Measurements from ENCODE around the gene TXN2. TPM values are rescaled to one million over a fixed set of nuclear protein-coding genes. Genes with fewer than 3 reads are reported as not detected.

The TXN2 gene
- total RNA-seq, 4 donors from 2014 or later: 34.9 to 56.5 (median 47.2) TPM

- Histone ChIP-seq H3K9me3 (no peaks in the 10 kb centered on the region), H3K36me3 (peaks cover 0 to 7% (median 0%) of the 10 kb centered on the region in 4 donors), H3K4me3 (no peak overlapping the region), H3K27ac (replicated peaks in 1 of 4) (peak overlapping the region; percentile 89 to 97 (median 92)), H3K27me3 (no peaks in the 10 kb centered on the region), H3K4me1 (peaks cover 77 to 87% (median 82%) of the 10 kb centered on the region in 4 donors)
- TF ChIP-seq CTCF (IDR thresholded peaks at IDR 0.05) (no peak), POLR2AphosphoS5 (IDR thresholded peaks at IDR 0.05) (no peak), EP300 (IDR thresholded peaks at IDR 0.05) (no peak), POLR2A (IDR thresholded peaks at IDR 0.05; ENCODE audit: low read depth) (no peak)
- intact Hi-C loops (cut with DNase I): loop anchor here (5.0 kb wide), 2 partner anchors 77 to 137 kb away; partner anchors contain the start of gene MYH9
- WGBS: 70% methylated on average over 12 of the region's 20 CpGs
- DNase-seq (ENCODE audit: extremely low spot score): no peak
These were observed 16.7 kb downstream of the TXN2 start for GRCh38 chr22:36464715-36465231.

GRCh38 chr22:36463783-36464184 lies 17.7 kb downstream of the TXN2 start:
- Histone ChIP-seq H3K4me3 (no peak overlapping the region), H3K36me3 (peaks cover 0 to 7% (median 0%) of the 10 kb centered on the region in 4 donors), H3K27ac (replicated peaks in 1 of 4) (peak overlapping the region; percentile 89 to 97 (median 92)), H3K4me1 (peaks cover 68 to 77% (median 72%) of the 10 kb centered on the region in 4 donors), H3K27me3 (no peaks in the 10 kb centered on the region), H3K9me3 (no peaks in the 10 kb centered on the region)
- no peak for DNase-seq (ENCODE audit: extremely low spot score)
- intact Hi-C loops (cut with DNase I): no loop called here
- no CpG with 5 or more reads among the region's 17 CpGs for WGBS
- TF ChIP-seq POLR2A (IDR thresholded peaks at IDR 0.05; ENCODE audit: low read depth): no peak
- peak; percentile 54 for TF ChIP-seq EP300 (IDR thresholded peaks at IDR 0.05)
- peak; percentile 69 to 71 for TF ChIP-seq POLR2AphosphoS5 (IDR thresholded peaks at IDR 0.05)
- no peak for TF ChIP-seq CTCF (IDR thresholded peaks at IDR 0.05)

GRCh38 chr22:36461665-36462649 lies 19.5 kb downstream of the TXN2 start:
- Histone ChIP-seq H3K4me1 (peaks cover 68 to 75% (median 72%) of the 10 kb centered on the region in 4 donors), H3K27ac (replicated peaks in 1 of 4) (peak overlapping the region; percentile 89 to 97 (median 92)), H3K4me3 (no peak overlapping the region), H3K27me3 (no peaks in the 10 kb centered on the region), H3K9me3 (no peaks in the 10 kb centered on the region), H3K36me3 (peaks cover 0 to 6% (median 0%) of the 10 kb centered on the region in 4 donors)
- DNase-seq (ENCODE audit: extremely low spot score): no peak
- TF ChIP-seq CTCF (IDR thresholded peaks at IDR 0.05) (no peak), POLR2A (IDR thresholded peaks at IDR 0.05; ENCODE audit: low read depth) (no peak), POLR2AphosphoS5 (IDR thresholded peaks at IDR 0.05) (peak; percentile 71 to 81), EP300 (IDR thresholded peaks at IDR 0.05) (no peak)
- intact Hi-C loops (cut with DNase I): no loop called here
- 59% methylated on average over 10 of the region's 16 CpGs for WGBS

- Histone ChIP-seq H3K4me3 (no peak overlapping the region), H3K4me1 (peaks cover 62 to 70% (median 65%) of the 10 kb centered on the region in 4 donors), H3K36me3 (no peaks in the 10 kb centered on the region), H3K27me3 (no peaks in the 10 kb centered on the region), H3K9me3 (no peaks in the 10 kb centered on the region), H3K27ac (replicated peaks in 1 of 4) (peak overlapping the region; percentile 84 to 97 (median 92))
- intact Hi-C loops (cut with DNase I): no loop called here
- 97% methylated on average over 8 of the region's 8 CpGs for WGBS
- DNase-seq (ENCODE audit: extremely low spot score): no peak
- no peak for TF ChIP-seq CTCF (IDR thresholded peaks at IDR 0.05)
- TF ChIP-seq POLR2AphosphoS5 (IDR thresholded peaks at IDR 0.05): no peak
- no peak for TF ChIP-seq EP300 (IDR thresholded peaks at IDR 0.05)
- no peak for TF ChIP-seq POLR2A (IDR thresholded peaks at IDR 0.05; ENCODE audit: low read depth)
These were observed 21.2 kb downstream of the TXN2 start for GRCh38 chr22:36460202-36460601.

Data from esophagus muscularis mucosa (tissue), 4 donors.